ENCODE data around the gene CIAO3.
A peak's percentile ranks its signal among the peaks of the same experiment; 100 is the strongest.
"Not testable (repeated sequence)": the region's sequence is repeated elsewhere in the genome, so short reads cannot be mapped to it uniquely, and the experiment has no call there.

Gene CIAO3

DNA sequence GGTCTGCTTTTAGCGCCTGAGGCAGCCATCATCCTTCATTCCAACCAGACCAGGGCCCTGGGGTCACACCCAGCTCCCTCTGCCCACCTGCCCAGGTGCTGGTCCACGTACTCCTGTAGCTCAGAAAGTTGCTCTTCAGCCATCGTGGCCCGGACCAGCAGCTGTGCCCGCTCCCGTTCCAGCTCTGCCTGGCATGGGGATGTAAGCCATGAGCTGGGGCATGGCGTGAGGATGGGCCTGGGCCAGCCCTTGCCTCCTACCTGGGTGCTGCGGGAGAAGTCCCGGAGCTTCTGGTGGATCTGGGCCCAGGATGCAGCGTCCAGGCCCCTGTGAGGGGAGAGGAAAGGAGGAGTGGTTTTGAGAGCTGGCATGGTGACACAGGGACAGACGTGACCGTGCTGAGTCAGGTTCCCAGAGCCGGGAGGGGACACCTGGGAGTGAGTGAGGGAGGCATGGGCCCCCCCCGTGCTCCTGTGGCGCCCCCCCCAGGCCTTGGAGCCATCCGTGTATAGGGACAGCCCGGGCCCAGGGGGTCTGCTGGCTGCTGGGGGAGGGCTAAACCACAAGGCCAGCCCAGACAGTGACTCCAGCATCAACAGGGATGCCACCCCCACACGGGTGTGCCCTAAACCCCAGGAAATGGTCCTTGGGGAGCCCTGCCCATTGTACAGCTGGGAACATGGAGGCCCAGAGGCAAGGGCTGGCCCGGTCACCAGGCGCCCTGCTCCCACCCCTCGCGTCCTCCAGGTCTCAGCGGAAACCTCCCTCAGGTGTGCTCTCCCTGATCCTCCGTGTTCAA lies 17.8 kb downstream of the CIAO3 start:
- no peak for DNase-seq (ENCODE audit: low spot score)

DNA sequence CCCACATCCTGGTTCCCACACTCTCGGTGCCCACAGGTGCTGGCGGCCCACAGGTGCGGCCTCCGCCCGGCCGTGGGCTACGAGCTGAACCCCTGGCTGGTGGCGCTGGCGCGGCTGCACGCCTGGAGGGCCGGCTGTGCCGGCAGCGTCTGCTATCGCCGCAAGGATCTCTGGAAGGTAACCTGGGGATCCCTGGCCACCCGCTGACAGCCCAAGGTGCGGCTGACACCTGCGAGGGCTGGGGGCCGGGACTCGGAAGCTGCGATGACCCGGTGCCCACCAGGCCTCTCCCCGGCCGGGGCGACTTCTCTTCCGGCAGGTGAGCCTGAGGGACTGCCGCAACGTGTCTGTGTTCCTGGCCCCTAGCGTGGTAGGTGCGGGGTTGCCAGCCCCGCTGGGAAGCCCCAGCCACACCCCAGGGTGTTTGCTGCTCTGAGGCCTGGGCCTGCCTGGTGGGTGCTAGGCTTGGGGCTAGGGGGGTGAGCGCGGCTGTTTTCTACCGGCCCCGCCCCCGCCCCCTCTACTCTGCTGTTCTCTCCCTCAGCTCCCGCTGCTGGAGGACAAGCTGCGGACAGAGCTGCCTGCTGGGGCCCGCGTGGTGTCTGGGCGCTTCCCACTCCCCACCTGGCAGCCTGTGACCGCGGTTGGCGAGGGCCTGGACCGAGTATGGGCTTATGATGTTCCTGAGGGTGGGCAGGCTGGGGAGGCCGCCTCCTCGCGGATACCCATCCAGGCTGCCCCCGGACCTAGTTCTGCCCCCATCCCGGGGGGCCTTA lies 18.8 kb downstream of the CIAO3 start:
- no peak for DNase-seq (ENCODE audit: low spot score)

DNA sequence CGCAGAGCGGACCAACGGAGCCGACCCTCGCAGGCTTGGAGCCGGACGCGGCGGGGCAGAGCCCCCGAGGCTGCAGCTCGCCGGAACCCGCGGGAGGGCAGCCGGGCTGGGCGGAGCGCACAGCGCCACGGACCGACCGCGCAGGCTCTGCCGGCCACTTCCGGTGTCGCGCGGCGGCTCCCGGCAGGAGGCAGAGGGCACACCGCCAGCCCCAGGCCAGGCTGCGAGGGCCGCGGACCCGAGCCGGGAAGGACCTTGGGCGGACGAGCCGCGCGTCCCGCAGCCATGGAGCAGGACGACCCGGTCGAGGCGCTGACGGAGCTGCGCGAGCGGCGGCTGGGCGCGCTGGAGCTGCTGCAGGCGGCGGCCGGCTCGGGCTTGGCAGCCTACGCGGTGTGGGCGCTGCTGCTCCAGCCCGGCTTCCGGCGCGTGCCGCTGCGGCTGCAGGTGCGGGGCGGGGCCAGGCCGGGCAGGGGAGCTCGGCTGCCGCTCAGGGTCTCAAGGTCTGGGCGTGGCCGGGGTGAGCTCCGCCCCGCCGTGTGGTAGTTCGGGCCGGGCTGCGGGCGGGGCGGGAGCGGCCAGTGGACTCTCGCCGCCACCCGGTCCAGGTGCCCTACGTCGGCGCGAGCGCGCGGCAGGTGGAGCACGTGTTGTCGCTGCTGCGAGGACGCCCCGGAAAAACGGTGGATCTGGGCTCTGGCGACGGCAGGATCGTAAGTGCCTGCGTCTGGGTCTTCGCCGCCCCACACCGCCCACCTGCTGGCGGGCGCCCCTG lies 19.6 kb downstream of the CIAO3 start, which contains the start of gene ANTKMT:
ANTKMT (plus strand) TSS at position 157 of the 775 bp plus-strand sequence; CDS start at position 286, 129 bp downstream.
- DNase-seq (ENCODE audit: low spot score), result no peak

DNA sequence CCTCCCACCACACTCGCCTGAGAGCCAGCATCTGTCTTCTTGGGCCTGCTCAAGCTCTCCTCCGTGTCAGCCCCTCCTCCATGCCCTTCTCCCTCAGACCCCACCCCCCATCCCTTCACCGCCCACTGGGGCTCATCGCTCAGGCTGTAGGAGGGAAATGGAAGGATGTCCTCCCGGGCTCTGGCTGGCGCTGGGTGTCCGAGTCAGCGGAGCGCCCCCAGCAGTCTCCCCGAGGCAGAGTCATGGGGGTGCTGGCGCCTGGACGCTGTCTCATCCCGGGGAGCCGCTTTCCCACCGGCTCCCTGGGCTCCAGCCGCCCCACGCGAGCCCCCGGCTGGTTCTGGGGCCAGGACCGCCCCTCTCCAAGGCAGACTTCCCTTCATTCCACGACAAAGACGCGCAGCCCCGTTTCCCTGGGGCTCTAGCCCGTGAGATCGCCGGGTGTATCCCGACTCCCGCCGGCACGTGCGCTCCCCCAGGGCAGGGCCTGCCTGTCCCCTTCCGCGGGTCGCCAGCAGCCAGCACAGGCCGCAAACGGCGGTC lies 20.3 kb downstream of the CIAO3 start:
- DNase-seq (ENCODE audit: low spot score), result no peak

DNA sequence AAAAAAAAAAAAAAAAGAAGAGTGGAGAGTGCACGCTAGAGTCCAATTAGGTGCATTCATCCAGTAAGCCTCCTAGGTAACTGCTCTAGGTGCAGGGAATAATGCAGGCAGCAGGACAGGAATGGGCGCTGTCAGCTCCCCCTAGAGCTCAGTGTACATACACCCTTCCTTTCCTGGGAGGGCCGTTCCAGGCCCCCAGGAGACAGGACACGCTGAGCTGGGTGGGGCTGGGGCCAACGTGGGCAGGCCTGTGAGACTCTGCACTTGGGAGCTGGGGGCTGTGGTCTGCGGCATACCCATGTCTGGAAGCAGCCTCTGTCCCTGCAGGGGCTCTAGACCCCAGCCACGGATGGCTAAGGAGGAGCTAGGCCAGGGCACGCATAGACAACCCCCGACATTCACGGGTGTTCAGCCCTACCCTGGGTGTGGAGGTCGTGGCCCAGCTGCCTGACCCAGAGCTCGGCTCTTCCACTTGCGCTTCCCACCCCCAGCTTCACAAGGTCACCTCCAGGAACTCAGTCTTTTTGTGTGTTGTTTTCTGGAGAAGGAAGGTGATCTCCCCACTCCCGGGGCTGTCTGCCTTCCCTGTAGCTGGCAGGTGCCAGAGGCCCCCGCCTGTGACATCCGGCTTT lies 20.9 kb downstream of the CIAO3 start:
- DNase-seq (ENCODE audit: low spot score), result no peak

DNA sequence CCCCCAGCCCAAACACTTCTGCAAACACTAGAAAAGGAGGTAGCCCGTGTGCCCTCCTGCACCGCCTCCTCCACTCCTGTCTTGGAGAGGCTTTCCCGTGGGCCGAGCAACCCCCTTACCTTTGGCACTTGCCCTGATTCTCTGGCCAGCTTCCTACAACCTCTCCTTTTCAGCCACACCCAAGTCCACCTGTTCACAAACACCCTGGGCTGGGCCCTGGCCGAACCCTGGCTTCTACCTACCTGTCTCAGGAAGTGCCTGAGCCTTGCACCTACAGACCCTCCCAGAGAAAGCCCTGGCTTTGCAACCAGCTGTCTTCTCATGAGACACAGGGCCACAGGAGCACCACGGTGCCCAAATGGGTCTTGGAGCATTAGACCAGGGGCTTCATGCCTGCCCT lies 21.9 kb downstream of the CIAO3 start:
- DNase-seq (ENCODE audit: low spot score), result no peak

DNA sequence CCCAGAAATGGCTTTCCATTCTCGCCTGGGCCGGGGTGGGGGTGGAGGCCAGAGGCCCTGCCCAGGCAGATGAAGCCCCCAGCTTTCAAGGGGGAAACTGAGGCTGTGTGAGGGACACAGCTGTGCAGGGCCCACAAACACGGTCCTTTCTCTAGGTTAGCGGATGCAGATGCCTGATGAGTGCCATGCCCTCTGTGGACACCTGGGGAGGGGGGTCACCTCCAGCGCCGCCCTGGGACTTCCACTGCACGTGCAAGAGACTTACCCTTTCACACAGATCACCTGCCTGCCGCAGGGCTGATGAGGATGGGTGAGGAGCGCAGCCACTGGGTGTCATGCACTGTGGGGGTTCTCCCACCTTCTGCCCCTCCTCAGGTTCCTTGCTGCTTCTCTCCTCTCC lies 22.4 kb downstream of the CIAO3 start:
- DNase-seq (ENCODE audit: low spot score), result no peak

DNA sequence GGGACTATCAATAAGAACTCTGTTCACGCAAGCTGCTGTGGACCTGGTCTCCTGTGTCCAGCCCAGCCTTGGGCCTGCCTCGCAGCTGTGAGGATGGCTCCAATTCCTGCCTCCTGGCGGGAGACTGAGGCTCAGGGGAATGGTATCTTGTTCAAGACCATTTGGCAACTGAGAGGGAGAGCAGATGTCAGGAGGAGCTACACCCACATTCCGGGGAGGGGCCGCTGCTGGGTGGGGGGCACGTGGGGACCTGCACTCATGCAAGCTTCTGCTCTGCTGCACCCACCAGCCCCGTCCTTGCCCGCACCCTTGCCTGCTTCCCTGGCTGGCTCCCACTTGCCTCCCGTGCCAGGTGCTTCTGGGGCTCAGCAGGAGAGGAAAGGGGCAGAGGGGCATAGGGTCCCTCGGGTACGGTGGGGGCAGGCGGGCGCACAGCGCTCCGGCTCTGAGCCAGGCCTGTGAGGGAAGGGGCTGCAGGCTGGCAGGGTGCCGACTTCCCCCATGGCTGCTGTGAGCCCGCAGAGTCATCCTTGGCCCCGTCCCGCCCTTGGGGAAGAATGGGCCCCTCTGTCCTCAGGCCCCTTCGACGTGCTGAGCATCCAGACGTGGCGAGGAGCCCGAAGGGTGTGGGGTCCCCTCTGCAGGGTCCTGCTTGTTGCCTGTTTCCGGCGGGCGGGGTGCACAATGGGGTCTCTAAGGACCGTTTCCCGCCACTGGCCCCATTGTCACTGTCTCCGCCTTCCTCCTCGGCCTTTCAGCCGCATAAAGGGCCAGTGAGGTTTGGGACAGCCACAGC lies 23.1 kb downstream of the CIAO3 start:
- DNase-seq (ENCODE audit: low spot score), result no peak

DNA sequence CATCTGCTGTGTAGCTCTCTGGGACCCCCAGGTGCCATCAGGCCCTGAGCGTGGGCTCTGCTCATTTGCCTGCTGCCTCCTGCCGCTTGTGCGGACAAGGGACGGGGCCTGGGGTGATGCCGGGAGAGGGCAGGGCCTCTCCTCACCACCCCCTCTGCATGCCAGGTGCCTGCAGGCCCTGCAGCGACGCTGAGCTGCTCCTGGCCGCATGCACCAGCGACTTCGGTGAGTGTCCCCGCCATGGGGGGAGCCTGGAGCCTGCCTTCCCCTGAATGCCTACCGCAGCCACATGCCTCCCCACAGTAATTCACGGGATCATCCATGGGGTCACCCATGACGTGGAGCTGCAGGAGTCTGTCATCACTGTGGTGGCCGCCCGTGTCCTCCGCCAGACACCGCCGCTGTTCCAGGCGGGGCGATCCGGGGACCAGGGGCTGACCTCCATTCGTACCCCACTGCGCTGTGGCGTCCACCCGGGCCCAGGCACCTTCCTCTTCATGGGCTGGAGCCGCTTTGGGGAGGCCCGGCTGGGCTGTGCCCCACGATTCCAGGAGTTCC lies 23.9 kb downstream of the CIAO3 start:
- no peak for DNase-seq (ENCODE audit: low spot score)

DNA sequence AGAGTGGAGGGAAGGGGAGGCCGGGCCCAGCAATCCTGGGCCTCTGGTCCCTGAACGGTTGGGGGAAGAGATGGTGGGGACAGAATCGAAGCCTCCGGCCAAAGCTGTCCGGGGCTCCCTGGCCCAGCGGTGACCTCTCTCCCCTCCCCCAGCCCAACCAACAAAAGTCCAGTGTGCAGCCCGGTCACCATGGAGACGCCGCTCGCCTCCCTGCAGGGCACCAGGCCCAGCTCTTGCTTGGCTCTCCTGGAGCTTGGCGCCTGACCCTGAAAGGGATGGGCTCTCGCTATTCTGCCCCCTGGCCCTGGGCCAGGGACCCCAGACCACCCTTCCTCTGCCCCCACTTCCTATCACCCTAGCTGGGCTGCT lies 24.6 kb downstream of the CIAO3 start:
- DNase-seq (ENCODE audit: low spot score), result peak; percentile 95

DNA sequence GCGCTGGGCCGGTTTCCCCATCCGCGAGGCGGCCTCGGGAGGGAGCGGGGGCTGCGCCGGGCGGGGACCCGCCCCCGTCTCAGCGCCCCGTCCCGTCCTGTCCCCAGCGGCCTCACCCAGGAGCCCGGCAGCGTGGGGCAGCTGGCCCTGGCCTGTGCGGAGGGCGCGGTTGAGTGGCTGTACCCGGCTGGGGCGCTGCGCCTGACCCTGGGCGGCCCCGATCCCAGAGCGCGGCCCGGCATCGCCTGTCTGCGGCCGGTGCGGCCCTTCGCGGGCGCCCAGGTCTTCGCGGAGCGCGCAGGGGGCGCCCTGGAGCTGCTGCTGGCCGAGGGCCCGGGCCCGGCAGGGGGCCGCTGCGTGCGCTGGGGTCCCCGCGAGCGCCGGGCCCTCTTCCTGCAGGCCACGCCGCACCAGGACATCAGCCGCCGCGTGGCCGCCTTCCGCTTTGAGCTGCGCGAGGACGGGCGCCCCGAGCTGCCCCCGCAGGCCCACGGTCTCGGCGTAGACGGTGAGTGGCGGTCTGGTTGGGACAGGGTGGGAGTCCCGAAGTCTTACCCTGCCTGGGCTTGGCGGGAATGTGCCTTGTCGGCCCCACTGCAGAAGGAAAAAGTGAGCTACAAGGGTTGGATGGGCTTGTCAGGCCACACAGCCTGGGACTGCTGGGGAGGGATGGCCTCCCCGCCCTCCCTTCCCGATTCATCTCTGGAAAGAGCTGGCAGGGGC lies 25.2 kb downstream of the CIAO3 start:
- no peak for DNase-seq (ENCODE audit: low spot score)

DNA sequence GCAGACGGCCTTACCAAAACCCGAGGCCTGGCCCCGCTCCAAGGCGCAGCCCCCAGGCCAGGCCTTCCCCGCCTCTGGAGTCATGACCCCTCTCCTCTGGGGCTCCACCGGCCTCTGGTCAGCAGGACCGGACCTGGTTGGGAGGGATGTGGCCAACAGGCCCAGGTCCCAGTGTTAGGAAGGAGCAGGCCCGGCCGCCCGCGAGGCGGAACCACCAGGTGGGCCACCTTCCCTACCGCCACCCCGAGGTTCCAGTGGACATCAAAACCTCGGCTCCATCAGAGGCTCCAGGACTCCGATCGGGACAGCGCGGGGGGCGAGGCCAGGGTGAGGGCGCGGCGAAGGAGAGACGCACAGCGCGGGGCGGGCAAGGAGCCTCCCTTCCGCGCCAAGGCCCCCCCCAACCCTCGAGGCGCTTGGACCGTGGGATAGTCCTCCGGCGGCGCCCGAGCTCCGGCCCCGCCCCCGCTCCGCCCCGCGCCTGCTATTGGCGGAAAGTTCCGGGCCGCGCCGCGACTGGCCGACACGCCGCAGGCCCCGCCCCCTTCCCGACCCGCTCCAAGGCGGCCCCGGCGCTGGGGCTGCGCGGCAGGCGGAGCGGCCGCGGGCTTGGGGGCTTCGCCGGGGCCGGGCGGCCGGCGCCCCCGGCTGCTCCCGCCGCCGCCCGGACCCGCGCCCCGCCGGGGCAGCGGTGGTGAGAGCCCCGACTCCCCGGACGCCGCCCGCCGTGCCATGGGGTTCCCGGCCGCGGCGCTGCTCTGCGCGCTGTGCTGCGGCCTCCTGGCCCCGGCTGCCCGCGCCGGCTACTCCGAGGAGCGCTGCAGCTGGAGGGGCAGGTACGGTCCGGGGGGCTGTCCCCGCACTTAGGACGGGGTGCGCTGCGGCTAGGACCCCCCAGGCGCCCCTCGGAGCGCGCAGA lies 26.0 kb downstream of the CIAO3 start, which contains the start of gene METRN:
METRN (plus strand) TSS at position 561 of the 919 bp plus-strand sequence; CDS start at position 733, 172 bp downstream.
- peak; percentile 89 for DNase-seq (ENCODE audit: low spot score)

DNA sequence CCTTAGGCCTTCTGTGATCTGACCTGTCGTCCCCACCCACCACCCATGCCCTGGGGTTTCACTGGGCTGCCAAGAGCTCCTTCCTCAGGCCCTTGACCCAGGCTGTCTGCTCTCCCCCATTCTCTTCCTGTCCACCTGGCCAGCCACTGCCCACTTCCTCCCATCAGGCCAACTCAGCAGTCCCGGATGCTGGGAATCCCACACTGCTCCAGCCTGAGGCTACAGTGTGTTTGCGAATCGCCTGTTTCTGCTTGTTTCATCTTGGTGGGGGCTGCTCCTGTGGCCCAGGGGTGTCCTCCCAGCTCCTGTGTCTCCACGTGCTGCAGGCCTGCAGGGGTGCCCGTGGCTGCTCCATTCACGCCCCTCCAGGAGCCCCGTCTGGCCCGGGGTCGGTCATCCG lies 26.7 kb downstream of the CIAO3 start:
- DNase-seq (ENCODE audit: low spot score), result no peak

DNA sequence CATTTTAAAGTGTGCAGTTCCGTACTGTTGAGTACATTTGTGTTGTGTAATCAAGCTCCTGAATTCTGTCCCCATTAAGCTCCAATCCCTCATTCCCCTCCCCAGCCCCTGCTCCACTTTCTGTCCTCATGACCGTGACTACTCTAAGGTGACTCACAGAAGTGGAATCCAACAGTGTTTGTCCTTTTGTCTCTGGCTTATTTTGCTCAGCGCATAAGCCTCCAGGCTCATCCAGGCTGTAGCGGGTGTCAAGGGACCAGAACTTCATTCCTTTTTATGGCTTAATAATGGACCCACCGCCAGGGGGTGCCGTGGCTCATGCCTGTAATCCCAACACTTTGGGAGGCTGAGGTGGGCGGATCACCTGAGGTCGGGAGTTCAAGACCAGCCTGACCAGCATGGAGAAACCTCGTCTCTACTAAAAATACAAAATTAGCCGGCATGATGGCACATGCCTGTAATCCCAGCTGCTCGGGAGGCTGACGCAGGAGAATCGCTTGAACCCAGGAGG lies 28.0 kb downstream of the CIAO3 start:
- DNase-seq (ENCODE audit: low spot score), result not testable (repeated sequence)

DNA sequence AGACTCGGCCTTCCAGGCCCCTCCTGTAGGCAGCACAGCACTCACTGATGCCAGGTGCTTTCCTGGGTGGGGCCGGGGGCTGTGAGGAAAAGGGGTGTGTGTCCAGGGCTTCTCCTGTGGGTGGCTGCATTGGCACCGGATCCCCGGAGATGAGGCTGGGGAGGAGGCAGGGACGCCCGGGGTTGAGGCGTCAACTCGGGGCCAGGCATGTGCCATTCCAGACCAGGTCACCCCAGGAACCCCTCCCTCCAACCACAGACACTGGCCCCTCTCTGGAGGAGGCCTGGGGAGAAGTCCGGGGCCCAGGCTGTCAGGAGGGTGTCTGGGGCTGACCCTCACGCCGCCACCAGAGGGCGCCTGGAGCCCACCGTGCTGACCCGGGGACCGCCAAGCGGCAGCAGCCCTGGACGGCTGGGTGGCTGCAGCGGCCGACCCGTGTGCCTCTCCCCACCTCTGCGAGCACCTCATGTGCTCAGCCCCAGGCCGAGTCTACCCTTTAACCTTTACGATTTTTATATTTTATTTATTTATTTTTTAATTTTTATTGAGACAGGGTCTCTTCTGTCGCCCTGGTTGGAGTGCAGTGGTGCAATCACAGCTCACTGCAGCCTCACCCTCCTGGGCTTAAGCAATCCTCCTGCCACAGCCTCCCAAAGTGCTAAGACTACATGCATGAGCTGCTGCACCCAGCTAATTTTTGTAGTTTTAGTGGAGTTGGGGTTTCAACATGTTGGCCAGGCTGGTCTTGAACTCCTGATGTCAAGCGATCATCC lies 29.1 kb downstream of the CIAO3 start:
- no peak for DNase-seq (ENCODE audit: low spot score)

DNA sequence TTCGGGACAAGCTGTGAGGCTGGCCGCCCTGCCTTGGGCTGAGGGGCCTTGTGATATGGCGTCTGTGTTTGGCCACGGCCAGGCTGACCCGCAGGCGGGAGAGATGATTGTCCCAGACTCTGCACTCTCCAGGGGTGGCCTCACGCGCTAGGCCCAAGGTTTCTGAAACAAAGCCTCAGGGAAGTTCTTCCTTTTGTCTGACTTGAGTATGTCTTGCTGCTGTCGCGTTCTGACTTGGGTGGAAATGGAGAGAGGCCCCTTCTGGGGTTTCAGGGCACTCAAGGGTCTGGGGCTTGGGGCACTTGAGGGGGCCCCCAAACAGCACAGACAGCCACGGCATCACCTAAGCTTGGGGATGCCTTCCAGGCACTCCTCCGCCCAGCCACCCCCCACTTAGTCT lies 29.7 kb downstream of the CIAO3 start:
- DNase-seq (ENCODE audit: low spot score), result no peak

DNA sequence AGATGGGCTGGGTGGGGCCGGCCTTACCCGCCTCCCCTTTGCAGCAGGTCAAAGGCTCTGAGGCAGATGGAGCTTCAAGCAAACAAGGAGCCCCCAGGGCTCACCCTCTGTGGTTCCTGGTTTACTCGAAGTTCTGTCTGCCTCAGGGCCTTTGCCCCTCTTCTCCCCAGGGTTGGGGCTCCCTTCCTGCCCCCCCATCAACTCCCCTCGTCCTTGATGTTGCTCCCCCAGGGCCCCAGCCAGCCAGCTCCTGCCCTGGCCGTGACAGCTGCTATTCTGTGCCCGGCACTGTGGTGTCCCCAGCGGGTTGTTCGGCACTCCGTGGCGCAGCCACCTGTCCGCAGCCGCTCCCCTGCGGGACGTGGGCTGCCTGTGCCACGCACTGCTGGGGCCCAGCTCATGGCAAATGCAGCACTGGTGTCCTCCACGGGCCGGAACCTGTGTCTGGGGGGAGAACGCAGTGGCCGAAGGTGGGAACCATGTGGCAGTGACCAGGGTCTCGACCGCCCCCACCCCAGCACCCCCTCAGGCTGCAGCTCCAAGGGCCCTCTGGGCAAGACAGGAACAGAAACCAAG lies 30.2 kb downstream of the CIAO3 start:
- no peak for DNase-seq (ENCODE audit: low spot score)

Measured in putamen (tissue), 1 donor.